Activated CD4-positive, alpha-beta T cell treated with anti-CD3 and anti-CD28 coated beads for 36 hours (primary cell): ENCODE data around the gene NR2E1. TPM values are rescaled to one million over a fixed set of nuclear protein-coding genes. Genes with fewer than 3 reads are reported as not detected.

Experiments
- ATAC-seq: fragments of 200-7000 bp; cut with Tn5 transposase; one replicate; pipeline ENCODE4 v1.10.0; 2021; ENCODE audit warnings: mild to moderate bottlenecking, moderate library complexity
- CTCF ChIA-PET: fragments of 350-600 bp; sonication (Branson Sonifier 250); formaldehyde crosslinking; loops from one replicate; lab custom pipeline; 2021; ENCODE audit warnings: antibody characterized with exemption; lab: Charles Lee
- POLR2A ChIA-PET: fragments of 350-600 bp; sonication (Branson Sonifier 250); formaldehyde crosslinking; loops from one replicate; lab custom pipeline; 2021; ENCODE audit warnings: antibody characterized with exemption, inconsistent platforms; lab: Charles Lee
- DNase-seq: peaks from one replicate; pipeline ENCODE4 v3.0.0-alpha.2; 2020
- H3K27ac Mint-ChIP-seq: one replicate; pipeline ENCODE4 v1.8.0; 2021; ENCODE audit warnings: mixed read lengths
- H3K27me3 Mint-ChIP-seq: one replicate; pipeline ENCODE4 v1.8.0; 2021; ENCODE audit warnings: mixed read lengths
- H3K36me3 Mint-ChIP-seq: one replicate; pipeline ENCODE4 v1.8.0; 2021; ENCODE audit warnings: low read depth, mixed read lengths
- H3K4me1 Mint-ChIP-seq: one replicate; pipeline ENCODE4 v1.8.0; 2021; ENCODE audit warnings: mixed read lengths
- H3K4me3 Mint-ChIP-seq: one replicate; pipeline ENCODE4 v1.8.0; 2021; ENCODE audit warnings: mild to moderate bottlenecking, moderate library complexity, mixed read lengths
- H3K9me3 Mint-ChIP-seq: one replicate; pipeline ENCODE4 v1.8.0; 2021; ENCODE audit warnings: low read depth, mixed read lengths
- intact Hi-C, 2 experiments: fragments of 100-400 bp; cut with DNase I in 1 of 2; cut with micrococcal nuclease in 1 of 2; formaldehyde crosslinking; loops; one replicate each; pipeline versions ENCODE4 v1.14.2 to v1.15.1; 2022 to 2024; cut with DNase I, micrococcal nuclease
- total RNA-seq, 2 experiments: library from RNA; stranded (reverse); gene quantifications; one replicate each; pipeline ENCODE4 v1.2.3, GENCODE V29; 2021

NR2E1 gene
- total RNA-seq, 2 experiments from 2014 or later = not detected

- ATAC-seq (no peak), DNase-seq (no peak)
- Mint-ChIP-seq H3K9me3 (no peaks in the 10 kb centered on the region), H3K27ac (no peak overlapping the region), H3K4me3 (no peak overlapping the region), H3K36me3 (no peaks in the 10 kb centered on the region), H3K4me1 (peaks cover 8% of the 10 kb centered on the region), H3K27me3 (peaks cover 74% of the 10 kb centered on the region)
- intact Hi-C loops = no loop called here
- CTCF ChIA-PET = interaction anchor here (0.7 kb wide), 1 partner anchor 45 kb away, joined by 3 read pairs; no protein-coding TSS in a partner anchor
- POLR2A ChIA-PET = no interaction called here
Observed at GRCh38 chr6:108123946-108124345, 41.9 kb upstream of the NR2E1 start.

DNA sequence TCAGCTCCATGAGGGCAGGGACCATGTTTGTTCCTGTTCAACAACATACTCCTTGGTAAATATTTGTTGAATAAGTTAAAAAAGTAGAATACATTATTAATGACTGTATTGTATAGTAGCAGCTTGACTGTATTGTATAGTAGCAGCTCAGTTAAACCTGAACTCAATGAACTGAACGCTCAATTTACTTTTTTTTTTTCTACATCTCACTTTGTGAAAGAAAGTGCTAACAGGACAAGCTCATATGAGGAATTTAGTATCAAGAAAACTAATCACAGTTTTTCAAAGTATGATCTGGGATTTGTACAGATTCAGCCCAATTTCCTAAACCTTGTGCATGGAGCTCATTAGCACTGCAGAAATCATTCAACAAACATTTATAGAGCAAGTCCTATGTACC, 38.8 kb upstream of the NR2E1 start:
- intact Hi-C loops = no loop called here
- Mint-ChIP-seq H3K4me3 (no peak overlapping the region), H3K4me1 (no peaks in the 10 kb centered on the region), H3K27me3 (peaks cover 65% of the 10 kb centered on the region), H3K27ac (no peak overlapping the region), H3K9me3 (no peaks in the 10 kb centered on the region), H3K36me3 (no peaks in the 10 kb centered on the region)
- ATAC-seq = no peak
- POLR2A ChIA-PET = no interaction called here
- CTCF ChIA-PET = interaction anchor here (0.6 to 0.8 kb wide), 2 partner anchors 8 to 27 kb away, joined by 3 to 4 read pairs; no protein-coding TSS in a partner anchor
- no peak for DNase-seq

DNA sequence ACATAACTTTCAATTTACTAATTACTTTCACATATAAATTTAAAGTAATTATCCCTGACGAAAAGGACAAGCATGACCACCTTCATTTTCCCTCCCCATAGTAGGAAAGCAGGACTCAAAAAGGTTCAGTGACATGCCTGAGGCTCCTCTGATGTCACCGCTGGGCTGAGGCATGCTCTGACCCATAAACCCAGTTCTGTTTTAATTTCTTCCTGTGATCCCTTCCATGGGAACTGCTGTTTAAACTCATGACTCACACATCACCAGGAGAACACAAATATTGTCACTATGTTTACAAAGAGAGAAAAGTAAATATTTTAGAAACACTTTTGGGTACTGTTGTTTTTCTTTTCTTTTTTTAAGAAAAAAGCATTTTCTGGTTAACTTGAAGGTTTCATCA, 38.0 kb upstream of the NR2E1 start:
- intact Hi-C loops = no loop called here
- Mint-ChIP-seq H3K27me3 (peaks cover 67% of the 10 kb centered on the region), H3K9me3 (no peaks in the 10 kb centered on the region), H3K4me3 (no peak overlapping the region), H3K36me3 (no peaks in the 10 kb centered on the region), H3K4me1 (no peaks in the 10 kb centered on the region), H3K27ac (no peak overlapping the region)
- DNase-seq = no peak
- no peak for ATAC-seq
- POLR2A ChIA-PET = no interaction called here
- CTCF ChIA-PET = no interaction called here

DNA sequence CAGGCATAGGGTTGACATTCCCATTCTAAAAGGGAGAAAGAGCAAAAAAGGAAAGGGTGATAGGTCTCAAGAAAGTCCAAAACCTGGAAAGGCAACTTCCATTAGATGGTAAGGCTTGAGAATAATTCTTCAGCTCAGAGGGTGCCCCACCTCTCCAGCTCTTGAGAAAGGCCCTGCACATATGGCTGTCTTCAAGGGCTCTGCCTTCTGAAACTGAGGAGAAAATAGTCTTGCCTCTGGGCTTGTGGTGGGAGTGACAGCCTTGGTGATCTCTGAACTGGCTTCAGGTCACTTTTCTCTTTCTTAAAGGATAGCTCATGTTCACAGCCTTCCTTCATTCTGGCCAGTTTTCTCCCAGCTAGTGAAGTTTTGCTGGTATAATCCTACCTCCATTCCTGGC, 35.6 kb upstream of the NR2E1 start:
- CTCF ChIA-PET = no interaction called here
- Mint-ChIP-seq H3K9me3 (no peaks in the 10 kb centered on the region), H3K27me3 (peaks cover 60% of the 10 kb centered on the region), H3K27ac (no peak overlapping the region), H3K36me3 (no peaks in the 10 kb centered on the region), H3K4me1 (peaks cover 9% of the 10 kb centered on the region), H3K4me3 (no peak overlapping the region)
- POLR2A ChIA-PET = no interaction called here
- ATAC-seq (no peak), DNase-seq (no peak)
- intact Hi-C loops = loop anchor here in 1 of 2 experiments (5.0 kb wide), 1 partner anchor 962 kb away; the partner anchor contains the start of gene SESN1

DNA sequence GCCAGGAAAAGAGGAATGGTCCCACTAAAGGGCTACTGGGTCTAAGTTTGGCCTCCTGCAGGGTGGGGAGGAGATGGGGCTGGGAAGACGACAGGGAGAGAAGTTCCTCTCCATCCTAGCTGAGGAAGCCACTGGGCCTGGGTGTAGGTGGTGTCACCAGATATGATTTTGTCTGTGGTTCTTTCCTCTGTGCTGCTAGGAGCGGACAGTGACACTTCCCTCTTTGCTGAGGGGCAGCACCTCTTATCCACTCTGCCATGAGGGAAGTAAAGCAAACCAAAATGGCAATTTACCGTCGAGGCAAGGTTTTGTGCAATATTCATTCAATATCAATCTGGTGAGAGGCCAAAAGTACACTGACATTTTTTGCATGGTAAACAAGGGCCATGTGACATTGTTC, 33.0 kb upstream of the NR2E1 start:
- Mint-ChIP-seq H3K36me3 (no peaks in the 10 kb centered on the region), H3K4me1 (peaks cover 9% of the 10 kb centered on the region), H3K4me3 (no peak overlapping the region), H3K27me3 (peaks cover 63% of the 10 kb centered on the region), H3K27ac (no peak overlapping the region), H3K9me3 (no peaks in the 10 kb centered on the region)
- DNase-seq (no peak), ATAC-seq (no peak)
- POLR2A ChIA-PET = no interaction called here
- CTCF ChIA-PET = interaction anchor here (0.7 to 1.0 kb wide), 3 partner anchors 10 to 439 kb away, joined by 3 read pairs; no protein-coding TSS in a partner anchor
- intact Hi-C loops = loop anchor here in 1 of 2 experiments (5.0 kb wide), 1 partner anchor 959 kb away; the partner anchor contains the start of gene SESN1

DNA sequence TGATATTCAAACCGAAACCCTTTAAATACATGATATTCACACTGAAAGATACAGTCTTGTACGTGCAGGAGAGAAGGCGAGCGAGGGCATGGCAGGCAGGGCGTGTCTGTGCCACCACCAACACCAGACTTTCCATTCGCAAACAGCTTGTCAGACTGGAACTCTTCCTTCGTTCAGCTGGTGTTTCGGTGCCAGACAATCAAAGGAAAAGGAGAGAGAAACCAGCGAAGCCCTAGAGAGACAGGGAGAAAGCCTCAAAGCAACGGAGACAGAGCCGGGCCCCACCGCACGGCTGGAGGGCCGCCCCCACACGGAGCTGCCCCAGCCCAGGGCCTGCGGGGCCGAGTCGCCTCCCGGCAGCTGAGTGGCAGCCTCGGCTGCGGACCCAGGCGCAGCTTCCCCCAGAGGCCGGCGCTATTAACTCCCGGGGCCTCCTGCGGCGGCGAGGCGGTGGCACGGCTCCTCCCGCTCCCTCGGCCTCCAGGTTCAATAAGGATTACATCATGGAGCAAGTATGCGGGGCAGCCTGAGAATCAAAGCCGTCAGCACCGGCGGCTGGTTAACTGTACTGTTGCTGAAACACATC, 32.1 kb upstream of the NR2E1 start:
- ATAC-seq (peak; percentile 90), DNase-seq (peak; percentile 73)
- H3K27me3 Mint-ChIP-seq = peaks cover 63% of the 10 kb centered on the region
- H3K27ac Mint-ChIP-seq = peak overlapping the region; percentile 88
- no peaks in the 10 kb centered on the region for H3K36me3 Mint-ChIP-seq
- ChIA-PET CTCF (interaction anchor here (0.6 to 1.6 kb wide), 4 partner anchors 9 to 1512 kb away, joined by 3 to 5 read pairs (median 4); no protein-coding TSS in a partner anchor), POLR2A (interaction anchor here (0.5 kb wide), 1 partner anchor 13 kb away, joined by 3 read pairs; no protein-coding TSS in a partner anchor)
- no peaks in the 10 kb centered on the region for H3K9me3 Mint-ChIP-seq
- intact Hi-C loops = loop anchor here in 1 of 2 experiments (5.0 kb wide), 1 partner anchor 959 kb away; the partner anchor contains the start of gene SESN1
- peak overlapping the region; percentile 64 for H3K4me3 Mint-ChIP-seq
- H3K4me1 Mint-ChIP-seq = peaks cover 9% of the 10 kb centered on the region

GRCh38 chr6:108134213-108134970, 31.4 kb upstream of the NR2E1 start:
- Mint-ChIP-seq H3K27ac (no peak overlapping the region), H3K4me3 (peak overlapping the region; percentile 64), H3K9me3 (no peaks in the 10 kb centered on the region), H3K27me3 (peaks cover 61% of the 10 kb centered on the region), H3K36me3 (no peaks in the 10 kb centered on the region), H3K4me1 (peaks cover 9% of the 10 kb centered on the region)
- ATAC-seq = no peak
- CTCF ChIA-PET = interaction anchor here (0.5 to 1.6 kb wide), 4 partner anchors 12 to 1513 kb away, joined by 3 to 5 read pairs (median 4); no protein-coding TSS in a partner anchor
- intact Hi-C loops = loop anchor here in 1 of 2 experiments (5.0 kb wide), 1 partner anchor 958 kb away; the partner anchor contains the start of gene SESN1
- POLR2A ChIA-PET = no interaction called here
- DNase-seq = no peak

DNA sequence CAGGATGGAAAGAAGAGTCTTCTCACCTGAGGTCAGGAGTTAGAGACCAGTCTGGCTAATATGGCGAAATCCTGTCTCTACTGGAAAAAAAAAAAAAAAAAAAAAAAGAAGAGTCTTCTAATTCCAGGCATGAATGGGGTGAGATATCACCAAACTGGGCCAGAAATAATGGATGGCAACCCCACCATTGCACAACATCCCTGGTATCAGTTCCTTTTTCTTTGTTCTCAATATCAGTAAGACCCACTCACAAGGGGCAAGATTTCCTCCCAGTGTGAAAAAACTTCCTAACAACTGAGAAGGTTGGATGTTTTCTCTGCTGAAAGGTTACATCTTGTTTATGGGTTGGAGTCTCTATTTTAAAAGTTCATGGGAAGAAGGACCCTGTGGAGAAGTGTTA, 23.6 kb upstream of the NR2E1 start:
- Mint-ChIP-seq H3K36me3 (no peaks in the 10 kb centered on the region), H3K9me3 (no peaks in the 10 kb centered on the region), H3K4me1 (no peaks in the 10 kb centered on the region), H3K4me3 (no peak overlapping the region), H3K27me3 (peaks cover 36% of the 10 kb centered on the region), H3K27ac (no peak overlapping the region)
- DNase-seq (no peak), ATAC-seq (no peak)
- POLR2A ChIA-PET = no interaction called here
- intact Hi-C loops = no loop called here
- CTCF ChIA-PET = interaction anchor here (1.0 kb wide), 1 partner anchor 17 kb away, joined by 3 read pairs; no protein-coding TSS in a partner anchor

DNA sequence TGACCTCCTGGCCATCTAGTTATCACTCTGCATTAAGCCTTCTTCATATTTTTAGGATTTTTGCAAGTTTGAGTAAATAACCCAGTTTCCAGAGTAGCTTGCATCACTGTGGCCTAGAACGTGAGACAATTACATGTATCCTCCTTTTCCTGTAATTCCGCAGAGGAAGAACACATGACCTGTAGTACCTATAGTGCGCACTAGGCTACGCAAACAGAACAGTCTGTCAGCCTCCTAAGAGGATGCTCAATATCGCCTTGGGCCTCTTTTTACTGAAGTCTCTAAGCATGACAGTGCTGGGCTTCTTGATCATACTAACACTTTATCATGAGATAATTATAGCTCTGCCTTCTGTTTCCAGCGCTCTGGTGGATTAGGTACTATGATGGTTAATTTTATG, 20.2 kb upstream of the NR2E1 start:
- H3K4me1 Mint-ChIP-seq = no peaks in the 10 kb centered on the region
- H3K4me3 Mint-ChIP-seq = no peak overlapping the region
- POLR2A ChIA-PET = no interaction called here
- ATAC-seq (no peak), DNase-seq (no peak)
- peaks cover 36% of the 10 kb centered on the region for H3K27me3 Mint-ChIP-seq
- H3K27ac Mint-ChIP-seq = no peak overlapping the region
- no peaks in the 10 kb centered on the region for H3K9me3 Mint-ChIP-seq
- H3K36me3 Mint-ChIP-seq = no peaks in the 10 kb centered on the region
- CTCF ChIA-PET = interaction anchor here (0.7 kb wide), 1 partner anchor 83 kb away, joined by 3 read pairs; no protein-coding TSS in a partner anchor
- intact Hi-C loops = no loop called here

- no peaks in the 10 kb centered on the region for H3K36me3 Mint-ChIP-seq
- H3K9me3 Mint-ChIP-seq = no peaks in the 10 kb centered on the region
- no peak overlapping the region for H3K27ac Mint-ChIP-seq
- POLR2A ChIA-PET = no interaction called here
- H3K4me1 Mint-ChIP-seq = peaks cover 8% of the 10 kb centered on the region
- no peak overlapping the region for H3K4me3 Mint-ChIP-seq
- intact Hi-C loops = no loop called here
- CTCF ChIA-PET = interaction anchor here (0.6 to 1.0 kb wide), 3 partner anchors 14 to 210 kb away, joined by 3 to 4 read pairs (median 4); partner anchors contain the start of gene NR2E1
- DNase-seq (no peak), ATAC-seq (no peak)
- H3K27me3 Mint-ChIP-seq = peaks cover 47% of the 10 kb centered on the region
Observed at GRCh38 chr6:108152446-108152845, 13.4 kb upstream of the NR2E1 start.

- Mint-ChIP-seq H3K4me1 (peaks cover 13% of the 10 kb centered on the region), H3K27ac (no peak overlapping the region), H3K4me3 (no peak overlapping the region), H3K36me3 (no peaks in the 10 kb centered on the region), H3K9me3 (no peaks in the 10 kb centered on the region), H3K27me3 (peaks cover 61% of the 10 kb centered on the region)
- no peak for ATAC-seq
- POLR2A ChIA-PET = no interaction called here
- CTCF ChIA-PET = interaction anchor here (0.7 to 1.1 kb wide), 4 partner anchors 12 to 623 kb away, joined by 3 to 4 read pairs (median 4); no protein-coding TSS in a partner anchor
- DNase-seq = no peak
- intact Hi-C loops = loop anchor here in 1 of 2 experiments (2.0 kb wide), 2 partner anchors 18 to 38 kb away; no protein-coding TSS in a partner anchor
Observed at GRCh38 chr6:108156180-108156937, 9.5 kb upstream of the NR2E1 start.
